H9 (cell line): ENCODE measurements around the gene PRLH. TPM values are rescaled to one million over a fixed set of nuclear protein-coding genes. Genes with fewer than 3 reads are reported as not detected.

ENCODE experiments used
- DNase-seq: peaks from one replicate; pipeline ENCODE4 v3.0.0-alpha.2; 2017
- H2AFZ ChIP-seq: one replicate; pipeline ENCODE4 v1.6.1; 2013; ENCODE audit warnings: mild to moderate bottlenecking, low read length, control low read depth, moderate library complexity
- H2AK5ac ChIP-seq: 2 replicates; pipeline ENCODE4 v1.6.1; 2013; ENCODE audit warnings: low read length, control low read depth, mixed read lengths; ENCODE audit not compliant: insufficient read length
- H2BK120ac ChIP-seq: one replicate; pipeline ENCODE4 v1.6.1; 2013; ENCODE audit warnings: low read depth, mild to moderate bottlenecking, low read length, control low read depth, inconsistent platforms; ENCODE audit not compliant: poor library complexity, severe bottlenecking
- H2BK12ac ChIP-seq: 2 replicates; pipeline ENCODE4 v1.6.1; 2013; ENCODE audit warnings: low read length, control low read depth, mixed read lengths, low read depth; ENCODE audit not compliant: insufficient read length
- H2BK15ac ChIP-seq: 2 replicates; pipeline ENCODE4 v1.6.1; 2013; ENCODE audit warnings: low read depth, low read length, control low read depth
- H2BK20ac ChIP-seq: one replicate; pipeline ENCODE4 v1.6.1; 2013; ENCODE audit warnings: low read depth, mild to moderate bottlenecking, low read length, control low read depth, inconsistent platforms; ENCODE audit not compliant: poor library complexity, severe bottlenecking
- H2BK5ac ChIP-seq: 2 replicates; pipeline ENCODE4 v1.6.1; 2013; ENCODE audit warnings: low read length, control low read depth, mixed read lengths; ENCODE audit not compliant: insufficient read length
- H3K14ac ChIP-seq: 2 replicates; pipeline ENCODE4 v1.6.1; 2013; ENCODE audit warnings: low read length, control low read depth; ENCODE audit not compliant: insufficient read depth
- H3K18ac ChIP-seq: 2 replicates; pipeline ENCODE4 v1.6.1; 2013; ENCODE audit warnings: low read depth, mild to moderate bottlenecking, mixed read lengths, low read length, control low read depth; ENCODE audit not compliant: insufficient read length
- H3K23ac ChIP-seq: 2 replicates; pipeline ENCODE4 v1.6.1; 2013; ENCODE audit warnings: low read length, control low read depth, mixed read lengths, low read depth; ENCODE audit not compliant: insufficient read length
- H3K23me2 ChIP-seq: 2 replicates; pipeline ENCODE4 v1.6.1; 2013; ENCODE audit warnings: low read depth, mild to moderate bottlenecking, mixed read lengths, low read length, control low read depth; ENCODE audit not compliant: insufficient read length, poor library complexity, severe bottlenecking
- H3K27ac ChIP-seq: 2 replicates; pipeline ENCODE4 v1.5.1; 2013; ENCODE audit warnings: low read length, control low read depth, mixed read lengths, low read depth; ENCODE audit not compliant: insufficient read length
- H3K27me3 ChIP-seq: 2 replicates; pipeline ENCODE4 v1.6.1; 2013; ENCODE audit warnings: low read length, control low read depth, inconsistent platforms; ENCODE audit not compliant: insufficient read depth
- H3K4ac ChIP-seq: 2 replicates; pipeline ENCODE4 v1.6.1; 2013; ENCODE audit warnings: low read depth, mild to moderate bottlenecking, control low read depth, inconsistent platforms, low read length, moderate library complexity
- H3K4me1 ChIP-seq: 2 replicates; pipeline ENCODE4 v1.6.1; 2013; ENCODE audit warnings: low read length, control low read depth, inconsistent platforms; ENCODE audit not compliant: insufficient read depth
- H3K4me2 ChIP-seq: 2 replicates; pipeline ENCODE4 v1.6.1; 2013; ENCODE audit warnings: low read length, control low read depth, mixed read lengths; ENCODE audit not compliant: insufficient read length, insufficient read depth
- H3K56ac ChIP-seq: 2 replicates; pipeline ENCODE4 v1.6.1; 2013; ENCODE audit warnings: low read depth, mild to moderate bottlenecking, mixed read lengths, low read length, control low read depth; ENCODE audit not compliant: insufficient read length
- H3K79me1 ChIP-seq: 2 replicates; pipeline ENCODE4 v1.6.1; 2013; ENCODE audit warnings: low read depth, mild to moderate bottlenecking, moderate library complexity, low read length, control low read depth, inconsistent platforms; ENCODE audit not compliant: insufficient read depth, poor library complexity, severe bottlenecking
- H3K79me2 ChIP-seq: 2 replicates; pipeline ENCODE4 v1.6.1; 2013; ENCODE audit warnings: low read length, control low read depth, inconsistent platforms; ENCODE audit not compliant: insufficient read depth
- H3K9ac ChIP-seq: 2 replicates; pipeline ENCODE4 v1.6.1; 2013; ENCODE audit warnings: low read length, control low read depth, mixed read lengths; ENCODE audit not compliant: insufficient read length; ENCODE audit errors: extremely low read depth
- H3K9me3 ChIP-seq: one replicate; pipeline ENCODE4 v1.6.1; 2013; ENCODE audit warnings: low read depth, low read length, inconsistent platforms; ENCODE audit not compliant: control insufficient read depth
- H3T11ph ChIP-seq: one replicate; pipeline ENCODE4 v1.6.1; 2013; ENCODE audit warnings: mild to moderate bottlenecking, low read length, control low read depth, inconsistent platforms
- H4K20me1 ChIP-seq: one replicate; pipeline ENCODE4 v1.6.1; 2013; ENCODE audit not compliant: control insufficient read depth, insufficient read length, insufficient read depth
- H4K5ac ChIP-seq: 2 replicates; pipeline ENCODE4 v1.6.1; 2013; ENCODE audit warnings: low read depth, mild to moderate bottlenecking, mixed read lengths, low read length, control low read depth; ENCODE audit not compliant: insufficient read length
- H4K8ac ChIP-seq: replicated peaks from 2 replicates; pipeline ENCODE4 v1.6.1; 2013; ENCODE audit warnings: low read length, control low read depth, mixed read lengths, low read depth; ENCODE audit not compliant: insufficient read length
- H4K91ac ChIP-seq: 2 replicates; pipeline ENCODE4 v1.6.1; 2013; ENCODE audit warnings: low read depth, mild to moderate bottlenecking, moderate library complexity, mixed read lengths, low read length, control low read depth; ENCODE audit not compliant: insufficient read length
- H3K27ac Mint-ChIP-seq, 3 experiments: 2 replicates in 2 of 3; 3 replicates in 1 of 3; pipeline ENCODE4 v1.8.0; 2020 to 2021; ENCODE audit warnings: mixed read lengths in 3 of 3, mild to moderate bottlenecking in 1 of 3, moderate library complexity in 1 of 3
- H3K27me3 Mint-ChIP-seq: 2 replicates; pipeline ENCODE4 v1.8.0; 2021; ENCODE audit warnings: low read depth, mild to moderate bottlenecking, moderate library complexity, mixed read lengths
- H3K36me3 Mint-ChIP-seq, 3 experiments: 2 replicates in 2 of 3; 3 replicates in 1 of 3; pipeline ENCODE4 v1.8.0; 2020 to 2021; ENCODE audit warnings: low read depth in 3 of 3, mixed read lengths in 3 of 3; ENCODE audit not compliant: insufficient read depth in 1 of 3
- H3K4me1 Mint-ChIP-seq, 2 experiments: 2 replicates each; pipeline ENCODE4 v1.8.0; 2020; ENCODE audit warnings: mixed read lengths in 2 of 2
- H3K4me3 Mint-ChIP-seq, 2 experiments: 2 replicates in 1 of 2; 3 replicates in 1 of 2; pipeline ENCODE4 v1.8.0; 2020 to 2021; ENCODE audit warnings: mild to moderate bottlenecking in 2 of 2, mixed read lengths in 2 of 2, moderate library complexity in 1 of 2
- H3K9me3 Mint-ChIP-seq, 2 experiments: 2 replicates in 1 of 2; 3 replicates in 1 of 2; pipeline ENCODE4 v1.8.0; 2020; ENCODE audit warnings: mild to moderate bottlenecking in 2 of 2, mixed read lengths in 2 of 2, moderate library complexity in 1 of 2
- WGBS: extraction: QIAGEN DNeasy Blood & Tissue Kit; methylation state at CpG from one replicate; pipeline ENCODE4 v1.1.7; 2013; ENCODE audit warnings: missing lambda C conversion rate, low lambda C conversion rate, mixed read lengths; ENCODE audit not compliant: insufficient read length; ENCODE audit errors: extremely low coverage; 5-methylcytosine and 5-hydroxymethylcytosine counted together
- total RNA-seq: library from RNA; stranded (reverse); gene quantifications from 2 replicates; pipeline ENCODE4 v1.2.1, GENCODE V29; 2021
- TF ChIP-seq, protein P1 (sequence below): fragments of 200-600 bp; sonication (generic); conservative IDR thresholded peaks from 3 replicates; pipeline ENCODE4 v1.8.0; 2021; ENCODE audit warnings: antibody characterized with exemption, mild to moderate bottlenecking

PRLH gene
- total RNA-seq, 1 experiment from 2014 or later, result not detected

DNA sequence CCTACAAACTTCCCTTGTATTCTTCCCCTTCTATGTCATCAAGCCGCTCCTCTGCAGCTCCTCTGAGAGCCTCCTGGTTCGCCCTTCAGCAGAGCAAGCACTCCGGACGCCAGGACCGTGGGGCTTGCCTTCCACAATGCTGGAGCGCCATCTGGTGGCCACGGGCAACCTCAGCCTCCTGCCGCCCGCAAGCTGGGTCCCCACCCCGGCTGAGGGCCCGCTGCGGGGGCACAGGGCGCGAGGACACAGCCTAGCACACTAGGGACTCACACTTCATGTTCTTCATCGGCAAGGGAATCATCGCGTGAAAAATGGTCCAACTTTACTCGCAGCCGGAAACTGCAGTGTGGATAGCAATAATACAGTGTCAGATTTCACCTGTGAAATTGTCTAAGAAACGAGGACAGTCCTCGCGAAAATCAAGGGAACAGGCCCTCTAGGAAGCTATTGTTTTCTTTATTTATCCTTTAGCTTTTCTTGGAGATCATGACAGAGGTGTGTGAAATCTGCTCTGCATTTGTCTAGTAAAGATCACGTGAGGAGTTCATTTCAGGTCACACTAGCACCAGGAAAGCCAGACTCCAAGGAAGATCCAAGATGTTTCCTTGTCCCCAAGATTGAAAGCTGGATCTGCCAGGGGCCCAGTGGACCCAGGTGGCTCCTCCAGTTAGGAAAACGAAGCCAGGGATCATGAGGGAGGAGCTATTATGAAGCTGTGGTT, 5.8 kb downstream of the PRLH start:
- Histone ChIP-seq H2AFZ (no peak overlapping the region), H3K9ac (no peak overlapping the region), H3K27ac (no peak overlapping the region), H4K5ac (no peak overlapping the region), H3K18ac (no peak overlapping the region), H4K20me1 (no peaks in the 10 kb centered on the region), H2BK120ac (no peak overlapping the region), H3K79me2 (no peaks in the 10 kb centered on the region), H2BK20ac (no peak overlapping the region), H4K91ac (no peak overlapping the region), H2BK15ac (no peak overlapping the region), H3K23ac (no peak overlapping the region), H3K56ac (no peak overlapping the region), H2AK5ac (no peak overlapping the region), H3K4me2 (no peak overlapping the region), H3K79me1 (no peaks in the 10 kb centered on the region), H2BK12ac (no peak overlapping the region), H3K14ac (no peak overlapping the region), H3K9me3 (no peaks in the 10 kb centered on the region), H3K4me1 (0 out of 2 replicates have a peak, but pooled peaks cover 3% of the 10 kb centered on the region), H4K8ac (no peak overlapping the region), H3K23me2 (no peaks in the 10 kb centered on the region), H3K27me3 (no peaks in the 10 kb centered on the region), H3K4ac (no peak overlapping the region), H2BK5ac (no peak overlapping the region), H3T11ph (no peak overlapping the region)
- peak; percentile 95 for DNase-seq
- H3K9me3 Mint-ChIP-seq, result no peaks in the 10 kb centered on the region
- no peaks in the 10 kb centered on the region; the same call in 1 of the 2 replicates for H3K27me3 Mint-ChIP-seq
- WGBS, result no CpG with 5 or more reads among the region's 24 CpGs
- TF ChIP-seq, protein P1, sequence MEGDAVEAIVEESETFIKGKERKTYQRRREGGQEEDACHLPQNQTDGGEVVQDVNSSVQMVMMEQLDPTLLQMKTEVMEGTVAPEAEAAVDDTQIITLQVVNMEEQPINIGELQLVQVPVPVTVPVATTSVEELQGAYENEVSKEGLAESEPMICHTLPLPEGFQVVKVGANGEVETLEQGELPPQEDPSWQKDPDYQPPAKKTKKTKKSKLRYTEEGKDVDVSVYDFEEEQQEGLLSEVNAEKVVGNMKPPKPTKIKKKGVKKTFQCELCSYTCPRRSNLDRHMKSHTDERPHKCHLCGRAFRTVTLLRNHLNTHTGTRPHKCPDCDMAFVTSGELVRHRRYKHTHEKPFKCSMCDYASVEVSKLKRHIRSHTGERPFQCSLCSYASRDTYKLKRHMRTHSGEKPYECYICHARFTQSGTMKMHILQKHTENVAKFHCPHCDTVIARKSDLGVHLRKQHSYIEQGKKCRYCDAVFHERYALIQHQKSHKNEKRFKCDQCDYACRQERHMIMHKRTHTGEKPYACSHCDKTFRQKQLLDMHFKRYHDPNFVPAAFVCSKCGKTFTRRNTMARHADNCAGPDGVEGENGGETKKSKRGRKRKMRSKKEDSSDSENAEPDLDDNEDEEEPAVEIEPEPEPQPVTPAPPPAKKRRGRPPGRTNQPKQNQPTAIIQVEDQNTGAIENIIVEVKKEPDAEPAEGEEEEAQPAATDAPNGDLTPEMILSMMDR, result peak; percentile 100
- peaks cover 13 to 14% of the 10 kb centered on the region in 2 experiments for H3K4me1 Mint-ChIP-seq
- H3K27ac Mint-ChIP-seq, result no peak overlapping the region; a peak in 1 of 7 replicates
- H3K36me3 Mint-ChIP-seq, result peaks cover 0 to 26% (median 5%) of the 10 kb centered on the region in 3 experiments; a peak in 4 of 7 replicates
- no peak overlapping the region; a peak in 1 of 5 replicates for H3K4me3 Mint-ChIP-seq
